ENCODE data around the gene PRELP. TPM values are rescaled to one million over a fixed set of nuclear protein-coding genes. Genes with fewer than 3 reads are reported as not detected.

PRELP gene
- total and polyA plus RNA-seq, 4 donors = 0.09 to 5.8 (median 3.6) TPM

DNA sequence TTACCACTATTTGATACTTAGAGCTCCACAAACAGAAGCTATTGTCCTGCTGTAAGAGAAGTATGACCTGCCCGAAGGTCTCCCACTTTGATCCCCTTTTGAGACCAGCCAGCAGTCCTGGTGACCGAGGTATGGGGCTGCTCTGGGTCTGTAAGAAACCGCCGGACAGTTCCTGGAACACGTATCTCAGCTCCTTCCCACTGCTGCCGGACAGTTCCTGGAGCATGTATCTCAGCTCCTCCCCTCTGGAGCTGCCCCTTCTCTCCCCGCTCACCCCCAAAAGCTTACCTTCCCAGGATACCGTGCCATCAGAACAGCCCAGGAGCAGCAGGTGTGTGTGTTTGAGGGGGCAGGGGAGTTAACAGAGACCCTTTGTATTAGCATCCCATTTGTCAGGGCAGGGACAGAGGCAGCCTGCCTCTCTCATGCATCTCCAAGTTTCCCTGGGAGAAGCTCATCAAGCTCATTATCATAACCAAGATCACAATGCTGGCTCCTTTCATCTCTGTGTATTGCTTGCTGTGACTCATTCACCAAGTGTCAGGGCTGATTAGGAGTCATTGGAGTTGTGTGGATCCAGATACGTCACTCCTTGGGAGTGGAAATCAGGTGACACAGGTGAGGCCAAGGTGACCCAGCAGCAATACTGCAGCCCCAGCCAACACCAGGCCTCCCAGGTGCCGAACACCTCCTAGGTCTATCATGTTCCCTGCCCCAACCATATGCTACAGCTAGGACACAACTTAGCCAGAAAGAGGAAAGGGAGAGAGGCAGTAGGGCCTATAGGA is 43.6 kb downstream of the PRELP start:
- TF ChIP-seq, protein P1, sequence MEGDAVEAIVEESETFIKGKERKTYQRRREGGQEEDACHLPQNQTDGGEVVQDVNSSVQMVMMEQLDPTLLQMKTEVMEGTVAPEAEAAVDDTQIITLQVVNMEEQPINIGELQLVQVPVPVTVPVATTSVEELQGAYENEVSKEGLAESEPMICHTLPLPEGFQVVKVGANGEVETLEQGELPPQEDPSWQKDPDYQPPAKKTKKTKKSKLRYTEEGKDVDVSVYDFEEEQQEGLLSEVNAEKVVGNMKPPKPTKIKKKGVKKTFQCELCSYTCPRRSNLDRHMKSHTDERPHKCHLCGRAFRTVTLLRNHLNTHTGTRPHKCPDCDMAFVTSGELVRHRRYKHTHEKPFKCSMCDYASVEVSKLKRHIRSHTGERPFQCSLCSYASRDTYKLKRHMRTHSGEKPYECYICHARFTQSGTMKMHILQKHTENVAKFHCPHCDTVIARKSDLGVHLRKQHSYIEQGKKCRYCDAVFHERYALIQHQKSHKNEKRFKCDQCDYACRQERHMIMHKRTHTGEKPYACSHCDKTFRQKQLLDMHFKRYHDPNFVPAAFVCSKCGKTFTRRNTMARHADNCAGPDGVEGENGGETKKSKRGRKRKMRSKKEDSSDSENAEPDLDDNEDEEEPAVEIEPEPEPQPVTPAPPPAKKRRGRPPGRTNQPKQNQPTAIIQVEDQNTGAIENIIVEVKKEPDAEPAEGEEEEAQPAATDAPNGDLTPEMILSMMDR (IDR thresholded peaks at IDR 0.05; ENCODE audit: low read depth, low read length, missing input control) = no peak
- no peak for TF ChIP-seq JUND (IDR thresholded peaks at IDR 0.05)
- no peak for TF ChIP-seq EGR1 (IDR thresholded peaks at IDR 0.05; ENCODE audit: low read depth in 2 of 2)
- no peak for TF ChIP-seq HNF4A (conservative IDR thresholded peaks at IDR 0.05)
- no peak for TF ChIP-seq RXRA (IDR thresholded peaks at IDR 0.05)
- TF ChIP-seq, protein P2, sequence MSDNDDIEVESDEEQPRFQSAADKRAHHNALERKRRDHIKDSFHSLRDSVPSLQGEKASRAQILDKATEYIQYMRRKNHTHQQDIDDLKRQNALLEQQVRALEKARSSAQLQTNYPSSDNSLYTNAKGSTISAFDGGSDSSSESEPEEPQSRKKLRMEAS (IDR thresholded peaks at IDR 0.05) = no peak
- TF ChIP-seq, protein P3, sequence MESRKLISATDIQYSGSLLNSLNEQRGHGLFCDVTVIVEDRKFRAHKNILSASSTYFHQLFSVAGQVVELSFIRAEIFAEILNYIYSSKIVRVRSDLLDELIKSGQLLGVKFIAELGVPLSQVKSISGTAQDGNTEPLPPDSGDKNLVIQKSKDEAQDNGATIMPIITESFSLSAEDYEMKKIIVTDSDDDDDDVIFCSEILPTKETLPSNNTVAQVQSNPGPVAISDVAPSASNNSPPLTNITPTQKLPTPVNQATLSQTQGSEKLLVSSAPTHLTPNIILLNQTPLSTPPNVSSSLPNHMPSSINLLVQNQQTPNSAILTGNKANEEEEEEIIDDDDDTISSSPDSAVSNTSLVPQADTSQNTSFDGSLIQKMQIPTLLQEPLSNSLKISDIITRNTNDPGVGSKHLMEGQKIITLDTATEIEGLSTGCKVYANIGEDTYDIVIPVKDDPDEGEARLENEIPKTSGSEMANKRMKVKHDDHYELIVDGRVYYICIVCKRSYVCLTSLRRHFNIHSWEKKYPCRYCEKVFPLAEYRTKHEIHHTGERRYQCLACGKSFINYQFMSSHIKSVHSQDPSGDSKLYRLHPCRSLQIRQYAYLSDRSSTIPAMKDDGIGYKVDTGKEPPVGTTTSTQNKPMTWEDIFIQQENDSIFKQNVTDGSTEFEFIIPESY (IDR thresholded peaks at IDR 0.05) = no peak
- TF ChIP-seq TAF1 (conservative IDR thresholded peaks at IDR 0.05) = no peak
- no peak for TF ChIP-seq NR2F2 (IDR thresholded peaks at IDR 0.05)
- no peak for TF ChIP-seq RAD21 (IDR thresholded peaks at IDR 0.05)
- TF ChIP-seq FOXA2 (IDR thresholded peaks at IDR 0.05) = no peak
- no peaks in the 10 kb centered on the region for H3K27me3 ChIP-seq (ENCODE audit: control insufficient read depth in 4 of 4, insufficient read depth in 4 of 4, low read length in 3 of 4)
- no peaks in the 10 kb centered on the region for H3K4me1 ChIP-seq (ENCODE audit: control insufficient read depth in 4 of 4, insufficient read depth in 4 of 4, low read length in 3 of 4)
- H3K27ac ChIP-seq (ENCODE audit: low read depth in 1 of 2, low read length in 2 of 2) = no peak overlapping the region
- no peaks in the 10 kb centered on the region for H3K36me3 ChIP-seq (ENCODE audit: control insufficient read depth in 4 of 4, insufficient read depth in 3 of 4, low read depth in 1 of 4, low read length in 3 of 4)
- H3K9me3 ChIP-seq (ENCODE audit: control insufficient read depth in 4 of 4, low read length in 3 of 4) = no peaks in the 10 kb centered on the region
- H3K9ac ChIP-seq (ENCODE audit: low read depth in 1 of 2, low read length in 2 of 2) = no peak overlapping the region
- WGBS = 95% methylated on average over 10 of the region's 10 CpGs
- H3K4me3 ChIP-seq (ENCODE audit: low read depth in 1 of 3, low read length in 3 of 3) = no peak overlapping the region
- DNase-seq (ENCODE audit: low spot score) = no peak

DNA sequence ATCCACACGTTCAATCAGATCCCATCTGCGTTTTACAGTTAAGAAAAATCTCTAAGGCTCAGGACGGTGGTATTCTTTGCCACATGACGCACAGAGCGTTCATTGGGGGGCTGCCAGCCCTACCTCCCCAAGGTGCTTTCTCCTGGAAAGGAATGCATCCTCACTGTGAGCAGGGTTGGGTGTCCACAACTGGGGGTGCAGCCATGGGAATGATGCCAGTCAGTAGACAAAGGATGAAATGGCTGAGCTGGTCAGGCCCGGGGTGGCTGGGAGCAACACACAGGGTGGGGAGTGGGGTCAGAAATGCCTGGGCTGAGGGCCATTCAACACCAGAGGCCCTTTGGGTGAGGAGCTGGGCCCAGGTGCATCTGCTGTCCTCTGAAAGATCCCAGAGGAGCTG is 44.3 kb downstream of the PRELP start:
- H3K4me1 ChIP-seq (ENCODE audit: control insufficient read depth in 4 of 4, insufficient read depth in 4 of 4, low read length in 3 of 4) = no peaks in the 10 kb centered on the region
- no peaks in the 10 kb centered on the region for H3K27me3 ChIP-seq (ENCODE audit: control insufficient read depth in 4 of 4, insufficient read depth in 4 of 4, low read length in 3 of 4)
- H3K4me3 ChIP-seq (ENCODE audit: low read depth in 1 of 3, low read length in 3 of 3) = no peak overlapping the region
- H3K36me3 ChIP-seq (ENCODE audit: control insufficient read depth in 4 of 4, insufficient read depth in 3 of 4, low read depth in 1 of 4, low read length in 3 of 4) = no peaks in the 10 kb centered on the region
- 91% methylated on average over 6 of the region's 6 CpGs for WGBS
- H3K9ac ChIP-seq (ENCODE audit: low read depth in 1 of 2, low read length in 2 of 2) = no peak overlapping the region
- no peak for TF ChIP-seq FOXA2 (IDR thresholded peaks at IDR 0.05)
- no peak for TF ChIP-seq TAF1 (conservative IDR thresholded peaks at IDR 0.05)
- TF ChIP-seq RAD21 (IDR thresholded peaks at IDR 0.05) = no peak
- TF ChIP-seq, protein P4, sequence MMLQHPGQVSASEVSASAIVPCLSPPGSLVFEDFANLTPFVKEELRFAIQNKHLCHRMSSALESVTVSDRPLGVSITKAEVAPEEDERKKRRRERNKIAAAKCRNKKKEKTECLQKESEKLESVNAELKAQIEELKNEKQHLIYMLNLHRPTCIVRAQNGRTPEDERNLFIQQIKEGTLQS (IDR thresholded peaks at IDR 0.05) = no peak
- TF ChIP-seq NR2F2 (IDR thresholded peaks at IDR 0.05) = no peak
- H3K9me3 ChIP-seq (ENCODE audit: control insufficient read depth in 4 of 4, low read length in 3 of 4) = no peaks in the 10 kb centered on the region
- DNase-seq (ENCODE audit: low spot score) = no peak
- H3K27ac ChIP-seq (ENCODE audit: low read depth in 1 of 2, low read length in 2 of 2) = no peak overlapping the region

DNA sequence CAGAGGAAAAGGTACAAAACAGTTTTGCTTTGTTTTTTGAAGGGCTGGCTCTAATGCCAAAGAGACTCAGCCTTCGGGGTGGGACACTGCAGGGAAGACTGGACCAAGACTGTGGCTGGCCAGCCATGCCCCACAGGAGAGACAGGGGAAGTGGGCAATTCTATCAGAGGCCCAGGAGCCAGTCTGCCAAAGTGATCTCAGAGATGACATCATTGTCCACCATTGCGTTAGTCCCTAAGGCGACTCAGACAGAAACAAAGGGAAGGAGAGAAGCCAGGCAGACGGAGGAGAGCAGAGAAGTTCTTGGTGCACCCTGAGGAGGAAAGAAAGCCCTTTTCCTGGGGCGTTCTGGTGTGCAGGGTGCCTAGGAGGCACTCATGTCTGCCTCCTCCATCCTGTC is 44.7 kb downstream of the PRELP start:
- TF ChIP-seq, protein P4 (IDR thresholded peaks at IDR 0.05) = no peak
- TF ChIP-seq RAD21 (IDR thresholded peaks at IDR 0.05) (no peak), SP1 (IDR thresholded peaks at IDR 0.05) (no peak)
- TF ChIP-seq, protein P2 (IDR thresholded peaks at IDR 0.05) = no peak
- TF ChIP-seq, protein P3 (IDR thresholded peaks at IDR 0.05) = no peak
- Histone ChIP-seq H3K9me3 (ENCODE audit: control insufficient read depth in 4 of 4, low read length in 3 of 4) (no peaks in the 10 kb centered on the region), H3K4me3 (ENCODE audit: low read depth in 1 of 3, low read length in 3 of 3) (no peak overlapping the region), H3K27ac (ENCODE audit: low read depth in 1 of 2, low read length in 2 of 2) (no peak overlapping the region), H3K27me3 (ENCODE audit: control insufficient read depth in 4 of 4, insufficient read depth in 4 of 4, low read length in 3 of 4) (no peaks in the 10 kb centered on the region), H3K9ac (ENCODE audit: low read depth in 1 of 2, low read length in 2 of 2) (no peak overlapping the region), H3K36me3 (ENCODE audit: control insufficient read depth in 4 of 4, insufficient read depth in 3 of 4, low read depth in 1 of 4, low read length in 3 of 4) (no peaks in the 10 kb centered on the region), H3K4me1 (ENCODE audit: control insufficient read depth in 4 of 4, insufficient read depth in 4 of 4, low read length in 3 of 4) (no peaks in the 10 kb centered on the region)
- WGBS = 92% methylated on average over 5 of the region's 5 CpGs
- no peak for DNase-seq (ENCODE audit: low spot score)

All from liver (tissue), 9 donors.